Testis (tissue), 2 donors: ENCODE data around the gene CST8.

Experiments
- CTCF ChIP-seq, 3 experiments: fragments of 450-650 bp in 2 of 3; fragments of 200-600 bp in 1 of 3; sonication (generic) in 1 of 3; IDR thresholded peaks; one replicate each; pipeline ENCODE4 v1.5.1; 2016 to 2019; ENCODE audit warnings: antibody characterized with exemption in 3 of 3, mild to moderate bottlenecking in 2 of 3, moderate library complexity in 1 of 3
- POLR2A ChIP-seq: fragments of 450-650 bp; IDR thresholded peaks from one replicate; pipeline ENCODE4 v1.6.1; 2017; ENCODE audit warnings: antibody characterized with exemption, mild to moderate bottlenecking, moderate library complexity

- TF ChIP-seq CTCF (IDR thresholded peaks at IDR 0.05), result no peak
- no peak for TF ChIP-seq POLR2A
Observed at GRCh38 chr20:23448167-23448566, 42.8 kb upstream of the CST8 start.
